Sigmoid colon (tissue), 7 donors: ENCODE data around the gene CYSRT1. TPM values are rescaled to one million over a fixed set of nuclear protein-coding genes. Genes with fewer than 3 reads are reported as not detected.

Experiments
- DNase-seq: peaks from one replicate; pipeline ENCODE4 v3.0.0-alpha.2; 2019
- H3K27ac ChIP-seq, 4 donors: fragments of 200-600 bp; sonication (generic); one replicate each; pipeline ENCODE4 v1.5.1; 2016 to 2019; ENCODE audit warnings: mild to moderate bottlenecking in 1 of 4
- H3K27me3 ChIP-seq, 3 donors: fragments of 200-600 bp; sonication (generic); one replicate each; pipeline ENCODE4 v1.5.1; 2019; ENCODE audit warnings: mild to moderate bottlenecking in 1 of 3
- H3K36me3 ChIP-seq, 4 donors: fragments of 200-600 bp; sonication (generic); one replicate each; pipeline ENCODE4 v1.5.1; 2016 to 2019
- H3K4me1 ChIP-seq, 4 donors: fragments of 200-600 bp; sonication (generic); one replicate each; pipeline ENCODE4 v1.5.1; 2017 to 2019
- H3K4me3 ChIP-seq, 4 donors: fragments of 200-600 bp; sonication (generic); one replicate each; pipeline ENCODE4 v1.5.1; 2017 to 2019; ENCODE audit warnings: mild to moderate bottlenecking in 2 of 4, moderate library complexity in 1 of 4
- H3K9me3 ChIP-seq, 4 donors: fragments of 200-600 bp in 3 of 4; sonication (generic) in 3 of 4; one replicate each; pipeline versions ENCODE4 v1.5.1 to v1.6.1; 2013 to 2019
- CTCF ChIP-seq, 4 experiments: fragments of 450-650 bp in 3 of 4; fragments of 200-600 bp in 1 of 4; IDR thresholded peaks; one replicate each; pipeline ENCODE4 v1.5.1; 2016 to 2019; ENCODE audit warnings: antibody characterized with exemption in 4 of 4, mild to moderate bottlenecking in 3 of 4, moderate library complexity in 2 of 4
- EP300 ChIP-seq, 4 donors: sonication (generic); formaldehyde crosslinking; IDR thresholded peaks; one replicate each; pipeline ENCODE4 v1.6.1; 2017; ENCODE audit warnings: antibody characterized with exemption in 4 of 4
- POLR2A ChIP-seq, 2 donors: fragments of 450-650 bp; IDR thresholded peaks; one replicate each; pipeline ENCODE4 v1.6.1; 2016; ENCODE audit warnings: antibody characterized with exemption in 2 of 2, mild to moderate bottlenecking in 2 of 2, moderate library complexity in 2 of 2
- POLR2AphosphoS5 ChIP-seq, 4 donors: sonication (generic); formaldehyde crosslinking; IDR thresholded peaks; one replicate each; pipeline ENCODE4 v1.6.1; 2017; ENCODE audit warnings: antibody characterized with exemption in 4 of 4
- WGBS, 2 donors: extraction: QIAGEN DNeasy Blood & Tissue Kit; methylation state at CpG; one replicate each; pipeline ENCODE4 v1.1.7; 2013; 5-methylcytosine and 5-hydroxymethylcytosine counted together
- intact Hi-C: fragments of 100-400 bp; cut with DNase I; formaldehyde crosslinking; loops from one replicate; pipeline ENCODE4 v1.15.1; 2023
- polyA plus RNA-seq, 3 donors: library from polyadenylated mRNA; stranded (reverse); fragments of 200-250 nt; gene quantifications; one replicate each; pipeline ENCODE4 v1.2.3, GENCODE V29; 2013
- total RNA-seq, 4 donors: library from RNA; depleted of rRNA; stranded (reverse); fragments of >200 nt; gene quantifications; one replicate each; pipeline ENCODE4 v1.1.0, GENCODE V29; 2016
- donor health status: healthy with polysubstance abuse.
- donor health status: Bipolar disorder and iron deficiency.
- donor health status: healthy.

Gene CYSRT1
- total and polyA plus RNA-seq, 7 donors, result 0.33 to 1.2 (median 0.54) TPM; not detected in 4

- Histone ChIP-seq H3K4me3 (no peak overlapping the region), H3K27ac (peak overlapping the region in 3 of 4 donors; percentile 95 to 99 (median 98)), H3K9me3 (no peaks in the 10 kb centered on the region), H3K27me3 (no peaks in the 10 kb centered on the region), H3K36me3 (peaks cover 0 to 33% (median 17%) of the 10 kb centered on the region in 4 donors), H3K4me1 (peaks cover 0 to 47% (median 45%) of the 10 kb centered on the region in 4 donors)
- no peak for DNase-seq
- WGBS, 2 donors, result 28 to 70% methylated on average over 9 of the region's 9 CpGs
- TF ChIP-seq POLR2A (IDR thresholded peaks at IDR 0.05), result no peak
- TF ChIP-seq POLR2AphosphoS5 (IDR thresholded peaks at IDR 0.05), result no peak
- no peak for TF ChIP-seq EP300 (IDR thresholded peaks at IDR 0.05)
- no peak for TF ChIP-seq CTCF (IDR thresholded peaks at IDR 0.05)
- intact Hi-C loops, result no loop called here
These were observed 34.6 kb upstream of the CYSRT1 start for GRCh38 chr9:137190315-137190856.

DNA sequence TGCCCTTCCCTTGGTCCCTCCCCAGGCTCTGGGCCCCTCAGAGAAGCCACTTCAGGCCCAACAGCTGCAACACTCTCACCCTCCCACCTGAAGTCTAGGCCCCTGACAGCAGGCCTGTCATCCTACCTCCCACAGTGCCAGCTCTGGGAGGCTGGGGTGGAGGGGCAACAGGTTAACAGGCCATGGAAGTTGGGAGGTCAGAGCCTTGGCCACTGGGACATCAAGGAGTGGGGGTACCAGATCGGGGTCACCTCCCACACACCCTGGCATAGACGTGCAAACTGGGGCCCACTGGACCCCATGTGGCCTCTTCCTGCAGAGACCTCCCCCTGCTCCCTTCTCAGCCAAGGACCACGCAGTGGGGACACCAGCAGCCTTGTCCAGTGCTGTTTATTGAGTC, 33.7 kb upstream of the CYSRT1 start:
- no peak for DNase-seq
- H3K27ac ChIP-seq, result no peak overlapping the region
- WGBS, 2 donors, result 73 to 83% methylated on average over 3 of the region's 3 CpGs
- H3K27me3 ChIP-seq, result no peaks in the 10 kb centered on the region
- H3K4me3 ChIP-seq, result no peak overlapping the region
- TF ChIP-seq POLR2A (IDR thresholded peaks at IDR 0.05) (no peak), CTCF (IDR thresholded peaks at IDR 0.05) (no peak), EP300 (IDR thresholded peaks at IDR 0.05) (no peak), POLR2AphosphoS5 (IDR thresholded peaks at IDR 0.05) (no peak)
- H3K36me3 ChIP-seq, result peaks cover 0 to 25% (median 12%) of the 10 kb centered on the region in 4 donors
- no peaks in the 10 kb centered on the region for H3K9me3 ChIP-seq
- intact Hi-C loops, result no loop called here
- H3K4me1 ChIP-seq, result peaks cover 0 to 44% (median 37%) of the 10 kb centered on the region in 4 donors

DNA sequence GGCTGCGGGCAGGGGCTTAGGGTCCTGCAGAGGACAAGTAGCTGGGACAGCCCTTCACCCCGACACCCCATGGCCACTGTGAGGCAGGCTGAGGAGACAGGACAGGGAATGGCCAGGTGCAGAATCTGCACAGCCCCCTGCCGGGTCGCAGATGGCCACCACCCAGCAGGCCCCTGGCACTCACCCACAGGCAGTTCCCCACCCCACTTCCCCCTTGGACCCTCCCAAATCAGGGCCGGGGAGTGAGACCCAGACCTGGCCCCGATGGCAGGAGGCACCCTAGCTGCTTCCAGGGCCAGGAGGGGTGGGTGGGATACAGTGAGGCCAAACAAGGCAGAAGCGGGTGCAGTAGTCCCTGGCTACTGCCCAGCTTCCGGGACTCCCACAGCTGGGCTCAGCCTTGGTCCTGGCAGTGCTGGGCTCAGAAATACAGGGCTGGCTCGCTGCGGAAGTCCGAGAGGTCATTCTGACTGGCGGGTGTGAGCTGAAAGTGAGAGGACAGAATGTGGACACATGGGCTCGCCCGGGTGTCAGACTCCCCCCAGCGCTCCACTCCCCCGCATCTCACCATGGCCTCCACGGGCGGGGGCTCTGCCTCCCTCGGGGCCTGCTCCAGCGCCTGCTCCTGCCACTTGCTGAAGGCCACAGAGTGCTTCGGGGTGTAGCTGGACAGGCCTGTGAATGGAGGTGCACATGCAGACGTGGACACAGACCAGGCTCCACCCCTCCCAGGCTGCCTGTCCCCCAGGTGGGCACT, 33.1 kb upstream of the CYSRT1 start:
- intact Hi-C loops, result no loop called here
- TF ChIP-seq CTCF (IDR thresholded peaks at IDR 0.05), result no peak
- no peak for TF ChIP-seq POLR2AphosphoS5 (IDR thresholded peaks at IDR 0.05)
- TF ChIP-seq POLR2A (IDR thresholded peaks at IDR 0.05), result no peak
- TF ChIP-seq EP300 (IDR thresholded peaks at IDR 0.05), result no peak
- Histone ChIP-seq H3K27me3 (no peaks in the 10 kb centered on the region), H3K36me3 (peaks cover 0 to 25% (median 12%) of the 10 kb centered on the region in 4 donors), H3K27ac (no peak overlapping the region), H3K9me3 (no peaks in the 10 kb centered on the region), H3K4me3 (no peak overlapping the region), H3K4me1 (peaks cover 0 to 37% (median 31%) of the 10 kb centered on the region in 4 donors)
- no peak for DNase-seq
- WGBS, 2 donors, result 87 to 90% methylated on average over 22 of the region's 22 CpGs

DNA sequence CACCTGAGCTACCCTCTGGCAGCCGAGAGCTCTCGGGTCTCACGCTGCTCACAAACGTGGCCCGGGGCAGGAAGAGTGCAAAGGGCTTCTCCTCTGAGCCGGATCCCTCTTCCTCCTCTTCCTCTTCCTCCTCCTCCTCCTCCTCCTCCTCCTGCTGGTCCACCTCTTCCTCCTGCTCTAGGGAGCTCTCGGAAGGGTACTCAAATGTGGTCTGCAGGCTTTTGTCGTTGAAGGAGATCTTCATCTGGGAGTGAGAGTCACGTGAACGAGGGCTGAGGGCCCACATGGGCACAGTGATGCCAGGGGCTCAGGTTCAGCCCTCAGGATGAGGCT, 32.6 kb upstream of the CYSRT1 start:
- Histone ChIP-seq H3K27ac (no peak overlapping the region), H3K27me3 (no peaks in the 10 kb centered on the region), H3K4me3 (no peak overlapping the region), H3K36me3 (peaks cover 0 to 25% (median 10%) of the 10 kb centered on the region in 4 donors), H3K4me1 (peaks cover 0 to 33% (median 27%) of the 10 kb centered on the region in 4 donors), H3K9me3 (no peaks in the 10 kb centered on the region)
- intact Hi-C loops, result no loop called here
- 80 to 91% methylated on average over 10 of the region's 10 CpGs for WGBS, 2 donors
- no peak for DNase-seq
- TF ChIP-seq POLR2A (IDR thresholded peaks at IDR 0.05) (no peak), POLR2AphosphoS5 (IDR thresholded peaks at IDR 0.05) (no peak), CTCF (IDR thresholded peaks at IDR 0.05) (no peak), EP300 (IDR thresholded peaks at IDR 0.05) (no peak)
